HG02610 (cell line): ENCODE measurements around the gene IFNA4.
"Not testable (repeated sequence)": the region's sequence is repeated elsewhere in the genome, so short reads cannot be mapped to it uniquely, and the experiment has no call there.

Experiments
- ATAC-seq: cut with Tn5 transposase; IDR thresholded peaks from one replicate; pipeline ENCODE4 v1.9.1; 2021; ENCODE audit warnings: mild to moderate bottlenecking, moderate library complexity; ENCODE audit not compliant: unreplicated experiment

IFNA4 gene

DNA sequence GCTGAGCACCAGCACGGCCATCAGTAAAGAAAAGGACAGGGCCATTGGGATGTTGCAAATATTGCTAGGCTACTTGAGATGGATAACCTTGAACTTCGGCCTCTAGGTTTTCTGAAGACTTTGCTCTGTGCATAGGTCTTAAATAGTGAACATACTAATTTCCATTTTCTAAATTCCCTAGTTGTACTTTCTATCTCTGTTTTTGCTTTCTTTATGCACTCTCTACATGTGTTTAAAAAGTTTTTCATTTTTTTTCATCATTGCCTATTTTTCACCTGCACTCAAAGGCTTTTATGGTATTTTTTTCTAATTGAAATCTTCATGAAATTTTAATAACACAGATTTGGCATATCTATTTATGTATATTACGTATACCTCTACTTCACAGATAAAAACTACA is at the start of gene IFNA4:
IFNA4 (minus strand) TSS at position 101 of the 400 bp plus-strand sequence; CDS start at position 45, 56 bp downstream.
- not testable (repeated sequence) for ATAC-seq

DNA sequence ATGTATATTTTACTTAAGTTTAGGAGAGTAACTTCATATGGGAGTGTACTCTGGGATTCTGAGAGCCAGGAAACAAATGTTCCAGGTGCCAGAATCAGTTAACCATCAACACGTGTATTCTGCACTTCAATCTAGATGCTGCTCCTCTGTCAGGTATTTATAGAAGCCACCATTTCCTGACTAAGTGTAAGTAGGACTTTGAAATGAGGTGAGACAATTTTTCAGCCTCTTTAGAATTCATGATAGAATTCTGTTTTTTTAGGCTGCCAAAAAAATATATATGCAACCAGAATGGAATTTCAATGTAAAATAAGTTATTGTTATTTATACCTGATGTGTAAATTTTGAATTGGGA is 49.0 kb upstream of the IFNA4 start:
- ATAC-seq, result not testable (repeated sequence)

GRCh38 chr9:21235468-21236359 is 48.3 kb upstream of the IFNA4 start:
- ATAC-seq, result peak; percentile 82

GRCh38 chr9:21234153-21234687 is 46.8 kb upstream of the IFNA4 start:
- no peak for ATAC-seq

GRCh38 chr9:21233258-21233657 is 45.9 kb upstream of the IFNA4 start:
- no peak for ATAC-seq

- ATAC-seq, result no peak
These were observed 40.7 kb upstream of the IFNA4 start, which contains the start of gene IFNA17 for GRCh38 chr9:21228122-21228521. Gene IFNA17 (minus strand): TSS chr9:21228222. CDS start chr9:21228173, 49 bp downstream.

- ATAC-seq, result not testable (repeated sequence)
These were observed 29.8 kb upstream of the IFNA4 start, which contains the start of gene IFNA16 for GRCh38 chr9:21217211-21217610. Gene IFNA16 (minus strand): TSS chr9:21217311. CDS start chr9:21217305, 6 bp downstream.

DNA sequence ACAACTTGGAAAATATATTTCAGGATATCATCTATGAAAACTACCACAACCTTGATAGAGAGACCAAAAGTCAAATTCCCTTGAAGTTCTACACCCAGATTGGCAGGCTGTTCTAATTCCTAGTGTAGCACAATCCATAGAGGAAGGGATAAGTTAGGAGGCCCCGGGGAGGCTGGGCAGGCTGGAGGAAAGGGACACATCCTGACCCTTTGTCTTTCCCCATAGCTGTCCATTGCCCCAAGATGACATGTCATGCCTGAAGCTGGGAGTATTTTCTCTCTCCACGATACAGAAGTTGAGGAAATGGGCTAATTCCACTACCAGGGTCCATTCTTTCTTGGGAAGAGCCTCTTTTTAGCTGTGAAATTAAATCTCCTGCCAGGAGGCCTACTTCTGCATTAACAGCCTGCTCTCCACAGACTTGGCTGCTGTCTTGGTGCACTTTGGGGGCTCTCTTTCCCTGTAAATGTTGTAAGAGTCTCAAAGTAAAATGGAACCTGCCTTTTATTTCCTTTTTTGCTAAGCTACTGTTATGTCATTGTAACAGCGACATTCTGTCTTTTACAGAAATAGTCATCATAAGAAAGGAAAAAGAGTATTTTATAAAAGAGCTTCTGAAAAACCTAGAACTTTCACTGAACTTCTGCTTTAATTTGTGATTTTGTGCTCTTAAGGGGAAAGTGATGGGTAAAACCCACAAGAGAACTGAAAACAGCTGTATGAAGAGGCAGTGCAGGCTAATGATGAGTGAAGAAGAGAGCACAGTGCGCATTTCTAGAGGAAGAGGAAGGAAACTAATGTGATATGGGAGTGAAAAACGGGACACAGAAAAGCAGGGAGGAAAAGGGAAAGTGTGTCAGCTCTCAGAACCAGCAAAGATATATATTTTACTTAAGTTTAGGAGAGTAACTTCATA is 26.3 kb upstream of the IFNA4 start:
- ATAC-seq, result peak; percentile 90

- ATAC-seq, result not testable (repeated sequence)
These were observed 24.8 kb upstream of the IFNA4 start for GRCh38 chr9:21212160-21212559.

DNA sequence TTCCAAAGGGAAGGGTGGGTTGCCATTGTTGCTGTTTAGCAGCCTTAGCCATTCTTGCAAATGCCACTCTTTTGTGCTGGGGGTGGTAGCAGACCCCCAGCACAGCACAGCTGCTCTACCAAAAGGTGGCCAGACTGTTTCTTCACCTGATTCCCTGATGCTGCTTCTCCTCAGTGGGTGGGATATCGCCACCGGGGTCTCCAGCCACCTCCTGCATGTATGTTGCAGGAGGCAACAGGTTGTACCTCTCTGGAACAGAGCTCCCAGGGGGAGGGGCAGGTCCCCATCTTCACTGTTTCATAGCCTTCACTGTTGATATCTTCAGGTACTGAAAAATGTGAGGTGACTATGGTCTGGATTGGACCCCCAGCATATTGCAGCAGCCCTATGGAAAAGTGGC is 23.4 kb upstream of the IFNA4 start:
- not testable (repeated sequence) for ATAC-seq

GRCh38 chr9:21210311-21210710 is 22.9 kb upstream of the IFNA4 start:
- no peak for ATAC-seq

DNA sequence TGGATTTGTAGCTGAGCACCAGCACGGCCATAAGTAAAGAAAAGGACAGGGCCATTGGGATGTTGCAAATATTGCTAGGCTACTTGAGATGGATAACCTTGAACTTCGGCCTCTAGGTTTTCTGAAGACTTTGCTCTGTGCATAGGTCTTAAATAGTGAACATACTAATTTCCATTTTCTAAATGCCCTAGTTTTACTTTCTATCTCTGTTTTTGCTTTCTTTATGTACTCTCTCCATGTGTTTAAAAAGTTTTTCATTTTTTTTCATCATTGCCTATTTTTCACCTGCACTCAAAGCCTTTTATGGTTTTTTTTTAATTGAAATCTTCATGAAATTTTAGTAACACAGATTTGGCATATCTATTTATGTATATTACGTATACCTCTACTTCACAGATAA is 19.7 kb upstream of the IFNA4 start, which contains the start of gene IFNA10:
IFNA10 (minus strand) TSS at position 101 of the 400 bp plus-strand sequence; CDS start at position 55, 46 bp downstream.
- ATAC-seq, result not testable (repeated sequence)

GRCh38 chr9:21205204-21205603 is 17.8 kb upstream of the IFNA4 start:
- ATAC-seq, result no peak

- ATAC-seq, result not testable (repeated sequence)
These were observed 14.7 kb upstream of the IFNA4 start, which contains the start of gene IFNA7 for GRCh38 chr9:21202105-21202504. Gene IFNA7 (minus strand): TSS chr9:21202205. CDS start chr9:21202165, 40 bp downstream.

- peak; percentile 95 for ATAC-seq
These were observed 7.7 kb upstream of the IFNA4 start for GRCh38 chr9:21194867-21195776.

DNA sequence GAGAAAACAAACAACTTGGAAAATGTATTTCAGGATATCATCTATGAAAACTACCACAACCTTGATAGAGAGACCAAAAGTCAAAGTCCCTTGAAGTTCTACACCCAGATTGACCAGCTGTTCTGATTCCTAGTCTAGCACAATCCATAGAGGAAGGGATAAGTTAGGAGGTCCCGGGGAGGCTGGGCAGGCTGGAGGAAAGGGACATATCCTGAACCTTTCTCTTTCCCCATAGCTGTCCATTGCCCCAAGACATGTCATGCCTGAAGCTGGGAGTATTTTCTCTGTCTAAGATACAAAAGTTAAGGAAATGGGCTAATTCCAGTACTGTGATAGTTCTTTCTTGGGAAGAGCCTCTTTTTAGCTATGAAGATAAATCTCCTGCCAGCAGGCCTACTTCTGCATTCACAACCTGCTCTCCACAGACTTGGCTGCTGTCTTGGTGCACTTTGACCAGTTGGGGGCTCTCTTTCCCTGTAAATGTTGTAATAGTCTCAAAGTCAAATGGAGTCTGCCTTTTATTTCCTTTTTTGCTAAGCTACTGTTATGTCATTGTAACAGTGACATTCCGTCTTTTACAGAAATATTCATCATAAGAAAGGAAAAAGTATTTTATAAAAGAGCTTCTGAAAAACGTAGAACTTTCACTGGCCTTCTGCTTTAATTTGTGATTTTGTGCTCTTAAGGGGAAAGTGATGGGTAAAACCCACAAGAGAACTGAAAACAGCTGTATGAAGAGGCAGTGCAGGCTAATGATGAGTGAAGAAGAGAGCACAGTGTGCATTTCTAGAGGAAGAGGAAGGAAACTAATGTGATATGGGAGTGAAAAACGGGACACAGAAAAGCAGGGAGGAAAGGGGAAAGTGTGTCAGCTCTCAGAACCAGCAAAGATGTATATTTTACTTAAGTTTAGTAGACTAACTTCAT is 4.3 kb downstream of the IFNA4 start:
- ATAC-seq, result peak; percentile 96

DNA sequence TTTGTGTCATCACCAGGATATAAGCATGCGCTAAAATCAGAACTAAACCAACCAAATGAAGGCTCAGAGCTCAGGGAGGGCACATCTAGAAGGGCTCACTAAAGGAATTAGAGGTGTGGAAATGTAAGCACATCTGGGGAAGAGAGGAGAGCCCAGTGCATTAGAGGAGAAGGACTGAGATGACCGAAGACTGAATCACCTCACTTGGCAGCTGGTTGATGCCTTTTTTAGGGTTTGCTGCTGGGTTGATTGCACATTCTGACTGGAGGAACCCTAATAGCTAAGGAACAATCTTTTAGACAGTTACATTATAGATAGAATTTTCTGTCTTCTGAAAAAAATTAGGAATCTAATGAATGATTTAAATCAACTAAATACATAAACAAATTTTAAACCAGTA is 12.7 kb downstream of the IFNA4 start:
- ATAC-seq, result no peak

DNA sequence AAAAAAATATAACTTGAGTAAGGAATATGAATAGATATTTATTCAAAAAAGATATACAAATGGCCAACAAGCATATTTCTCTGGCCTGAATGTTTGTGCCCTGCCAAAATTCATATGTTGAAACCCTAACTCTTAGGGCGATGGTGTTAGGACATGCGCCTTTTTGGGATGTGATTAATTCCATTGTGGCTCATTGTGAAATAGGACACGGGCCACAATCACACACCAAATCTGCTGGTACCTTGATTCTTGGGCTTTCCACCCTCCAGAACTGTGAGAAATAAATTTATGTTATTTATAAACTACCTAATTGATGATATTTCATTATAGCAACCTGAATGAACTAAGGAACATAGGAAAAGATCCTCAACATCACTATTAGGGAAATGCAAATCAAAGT is 15.2 kb downstream of the IFNA4 start:
- ATAC-seq, result no peak

DNA sequence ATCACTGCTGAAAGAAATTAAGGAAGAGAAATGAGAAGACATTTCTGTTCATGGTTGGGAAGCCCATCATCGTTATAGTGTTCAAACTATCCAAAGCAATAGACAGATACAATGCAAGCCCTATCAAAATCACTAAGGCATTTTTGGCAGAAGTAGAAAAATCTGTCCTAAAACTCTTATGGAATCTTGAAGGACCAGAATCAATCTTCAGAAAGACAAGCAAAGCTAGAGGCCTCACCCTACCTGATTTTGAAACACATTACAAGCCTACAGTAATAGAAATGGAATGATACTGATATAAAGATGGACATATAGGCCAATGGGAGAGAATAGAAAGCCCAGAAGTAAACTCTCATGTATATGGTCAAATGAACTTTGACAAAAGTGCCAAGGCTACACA is 16.0 kb downstream of the IFNA4 start:
- no peak for ATAC-seq
